Upper lobe of left lung (tissue), 4 donors: ENCODE data around the gene IQCH.

ENCODE experiments used
- POLR2A ChIP-seq, 4 donors: fragments of 450-650 bp; IDR thresholded peaks; one replicate each; pipeline ENCODE4 v1.5.1; 2016 to 2017; ENCODE audit warnings: antibody characterized with exemption in 4 of 4, mild to moderate bottlenecking in 2 of 4
- TF ChIP-seq, protein P1 (sequence below), 6 experiments: fragments of 450-650 bp in 4 of 6; fragments of 200-600 bp in 2 of 6; sonication (generic) in 2 of 6; IDR thresholded peaks; one replicate each; pipeline ENCODE4 v1.5.1; 2016 to 2019; ENCODE audit warnings: antibody characterized with exemption in 6 of 6

DNA sequence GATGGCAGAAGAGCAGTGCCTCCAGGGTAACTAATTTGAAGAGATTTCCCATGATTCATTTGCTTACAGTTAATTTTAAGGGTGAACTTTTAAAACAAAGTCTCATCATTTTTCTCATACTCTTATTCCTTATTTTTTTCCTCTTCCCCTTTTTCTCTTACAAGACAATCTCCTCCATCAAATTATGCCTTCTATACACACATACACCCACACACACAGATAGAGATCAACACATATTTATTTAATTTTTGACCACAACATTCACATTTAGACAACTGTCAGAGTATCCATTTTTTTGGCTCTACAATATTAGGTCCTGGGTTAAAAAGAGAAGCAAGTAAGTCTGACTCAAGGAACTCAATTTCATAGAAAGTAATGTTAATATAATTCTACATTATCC is 37.7 kb upstream of the IQCH start:
- TF ChIP-seq, protein P1, sequence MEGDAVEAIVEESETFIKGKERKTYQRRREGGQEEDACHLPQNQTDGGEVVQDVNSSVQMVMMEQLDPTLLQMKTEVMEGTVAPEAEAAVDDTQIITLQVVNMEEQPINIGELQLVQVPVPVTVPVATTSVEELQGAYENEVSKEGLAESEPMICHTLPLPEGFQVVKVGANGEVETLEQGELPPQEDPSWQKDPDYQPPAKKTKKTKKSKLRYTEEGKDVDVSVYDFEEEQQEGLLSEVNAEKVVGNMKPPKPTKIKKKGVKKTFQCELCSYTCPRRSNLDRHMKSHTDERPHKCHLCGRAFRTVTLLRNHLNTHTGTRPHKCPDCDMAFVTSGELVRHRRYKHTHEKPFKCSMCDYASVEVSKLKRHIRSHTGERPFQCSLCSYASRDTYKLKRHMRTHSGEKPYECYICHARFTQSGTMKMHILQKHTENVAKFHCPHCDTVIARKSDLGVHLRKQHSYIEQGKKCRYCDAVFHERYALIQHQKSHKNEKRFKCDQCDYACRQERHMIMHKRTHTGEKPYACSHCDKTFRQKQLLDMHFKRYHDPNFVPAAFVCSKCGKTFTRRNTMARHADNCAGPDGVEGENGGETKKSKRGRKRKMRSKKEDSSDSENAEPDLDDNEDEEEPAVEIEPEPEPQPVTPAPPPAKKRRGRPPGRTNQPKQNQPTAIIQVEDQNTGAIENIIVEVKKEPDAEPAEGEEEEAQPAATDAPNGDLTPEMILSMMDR (IDR thresholded peaks at IDR 0.05), result no peak
- no peak for TF ChIP-seq POLR2A (IDR thresholded peaks at IDR 0.05)
